Measurements from ENCODE around the gene CDKAL1.
"Not testable (repeated sequence)": the region's sequence is repeated elsewhere in the genome, so short reads cannot be mapped to it uniquely, and the experiment has no call there.

The CDKAL1 gene

GRCh38 chr6:21049572-21049971 lies 515.3 kb downstream of the CDKAL1 start:
- DNase-seq, result no peak

DNA sequence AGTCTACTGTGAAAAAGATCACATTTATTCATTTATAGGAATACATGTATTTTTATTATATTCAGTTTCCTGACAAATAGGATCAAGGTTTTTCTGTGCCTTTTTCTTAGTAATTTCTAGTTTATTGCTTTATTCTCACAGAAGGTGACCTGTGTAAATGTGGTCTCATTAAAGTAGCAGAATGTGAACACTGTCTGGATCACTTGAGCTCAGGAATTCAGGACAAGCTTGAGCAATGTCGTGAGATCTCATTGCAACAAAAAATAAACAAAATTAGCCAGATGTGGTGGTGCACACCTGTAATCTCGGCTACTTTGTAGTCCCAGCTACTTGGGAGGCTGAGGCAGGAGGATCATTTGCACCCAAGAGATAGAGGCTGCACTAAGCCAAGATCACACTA lies 516.7 kb downstream of the CDKAL1 start:
- DNase-seq, result no peak

GRCh38 chr6:21051777-21052176 lies 517.5 kb downstream of the CDKAL1 start:
- DNase-seq, result no peak

- DNase-seq, result no peak
Observed at GRCh38 chr6:21053612-21054011, 519.4 kb downstream of the CDKAL1 start.

GRCh38 chr6:21055480-21055879 lies 521.2 kb downstream of the CDKAL1 start:
- not testable (repeated sequence) for DNase-seq

- no peak for DNase-seq
Observed at GRCh38 chr6:21061892-21062291, 527.6 kb downstream of the CDKAL1 start.

DNA sequence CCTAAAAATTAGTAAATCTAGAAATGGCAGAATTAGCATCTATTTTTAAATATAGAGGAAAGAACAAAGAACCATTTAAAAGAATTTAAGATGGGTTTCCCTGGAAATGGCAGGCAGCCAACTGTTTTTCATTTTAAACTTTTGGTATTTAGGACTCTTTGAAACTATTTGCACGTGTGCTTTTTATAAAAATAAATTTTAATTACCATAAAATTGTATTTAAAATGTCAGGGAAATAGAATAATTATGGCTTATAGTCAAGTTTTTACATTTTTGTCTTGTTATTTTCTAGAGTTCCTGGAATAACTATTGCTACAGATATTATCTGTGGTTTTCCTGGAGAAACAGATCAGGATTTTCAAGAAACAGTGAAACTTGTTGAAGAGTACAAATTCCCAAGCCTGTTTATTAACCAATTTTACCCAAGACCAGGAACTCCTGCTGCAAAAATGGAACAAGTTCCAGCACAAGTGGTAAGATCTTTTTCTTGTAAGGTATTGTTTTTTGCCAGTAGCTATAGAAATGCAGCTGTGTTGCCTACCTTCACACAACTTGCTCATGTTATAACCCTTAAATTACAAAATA lies 530.6 kb downstream of the CDKAL1 start:
- DNase-seq, result no peak

GRCh38 chr6:21067521-21067920 lies 533.3 kb downstream of the CDKAL1 start:
- DNase-seq, result no peak

- no peak for DNase-seq
Observed at GRCh38 chr6:21070620-21071019, 536.4 kb downstream of the CDKAL1 start.

- no peak for DNase-seq
Observed at GRCh38 chr6:21071780-21072468, 537.7 kb downstream of the CDKAL1 start.

DNA sequence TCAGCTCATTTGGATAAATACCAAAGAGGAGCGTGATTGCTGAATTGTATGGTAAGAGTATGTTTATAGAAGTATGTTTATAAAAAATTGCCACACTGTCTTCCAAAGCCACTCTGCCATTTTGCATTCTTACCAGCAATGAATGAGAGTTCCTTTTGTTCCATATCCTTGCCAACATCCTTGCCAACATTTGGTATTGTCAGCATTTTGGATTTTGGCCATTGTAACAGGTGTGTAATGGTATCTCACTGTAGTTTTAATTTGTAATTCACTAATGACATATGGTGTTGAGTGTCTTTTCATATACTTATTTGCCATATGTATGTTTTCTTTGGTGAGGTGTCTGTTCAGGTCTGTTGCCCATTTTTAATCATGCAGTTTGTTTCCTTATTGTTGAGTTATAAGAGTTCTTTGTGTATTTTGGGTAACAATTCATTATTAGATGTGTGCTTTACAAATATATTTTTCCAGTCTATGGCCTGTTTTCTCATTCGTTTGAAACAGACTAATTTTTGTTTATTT lies 539.1 kb downstream of the CDKAL1 start:
- no peak for DNase-seq

DNA sequence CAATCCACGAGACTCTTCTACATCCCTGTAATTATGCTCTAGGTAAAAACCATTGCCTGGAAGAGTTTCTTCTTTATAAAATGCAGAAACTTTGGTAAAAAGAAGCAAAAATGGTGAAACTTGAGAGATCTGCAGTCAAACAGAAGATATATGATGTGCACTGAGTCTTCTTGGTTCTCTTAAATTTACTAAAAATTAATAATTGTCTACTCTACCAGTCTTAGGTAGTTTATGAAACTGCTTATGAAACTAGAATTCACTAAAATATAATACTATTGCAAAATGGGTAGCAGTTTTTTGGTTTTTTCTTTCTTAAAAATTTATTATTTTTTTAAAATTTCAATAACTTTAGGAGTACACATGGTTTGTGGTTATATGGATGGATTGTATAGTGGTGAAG lies 540.2 kb downstream of the CDKAL1 start:
- DNase-seq, result no peak

DNA sequence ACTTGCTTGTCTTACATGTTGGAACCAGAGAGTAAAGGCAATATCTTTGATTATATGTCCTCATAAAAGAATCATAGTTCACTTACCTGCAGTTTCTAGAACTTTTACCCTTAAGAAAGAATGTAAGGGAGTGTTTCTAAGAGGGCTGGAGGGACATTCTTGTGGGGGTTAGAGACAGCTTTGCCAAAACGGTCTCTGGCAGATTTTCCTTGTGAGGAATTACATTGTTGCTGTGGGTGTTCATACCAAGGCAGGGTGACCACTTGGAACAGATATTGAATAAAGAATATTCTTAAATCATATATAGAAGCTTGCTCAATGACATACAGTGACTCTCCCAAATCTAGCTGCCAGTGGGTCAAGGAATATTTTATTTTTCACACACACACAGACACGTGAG lies 541.7 kb downstream of the CDKAL1 start:
- no peak for DNase-seq

DNA sequence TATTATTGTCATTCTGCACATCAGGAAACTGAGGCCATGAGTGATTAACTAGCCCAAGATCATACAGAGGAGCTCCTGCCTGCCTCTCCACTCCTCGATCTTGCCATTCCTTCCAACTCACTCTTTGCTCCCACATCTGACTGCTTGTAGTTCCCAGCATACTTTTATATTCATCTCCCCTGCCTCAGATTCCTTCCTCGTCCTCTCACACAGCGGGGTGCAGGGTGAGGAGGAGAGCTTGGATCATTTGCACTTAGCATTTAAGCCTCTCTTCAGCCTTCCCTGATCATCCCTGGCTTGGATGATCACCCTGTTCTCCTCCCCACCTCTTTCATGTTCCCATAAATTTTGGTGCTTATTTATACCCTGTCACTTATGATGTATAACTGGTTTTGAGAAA lies 544.2 kb downstream of the CDKAL1 start:
- DNase-seq, result no peak

DNA sequence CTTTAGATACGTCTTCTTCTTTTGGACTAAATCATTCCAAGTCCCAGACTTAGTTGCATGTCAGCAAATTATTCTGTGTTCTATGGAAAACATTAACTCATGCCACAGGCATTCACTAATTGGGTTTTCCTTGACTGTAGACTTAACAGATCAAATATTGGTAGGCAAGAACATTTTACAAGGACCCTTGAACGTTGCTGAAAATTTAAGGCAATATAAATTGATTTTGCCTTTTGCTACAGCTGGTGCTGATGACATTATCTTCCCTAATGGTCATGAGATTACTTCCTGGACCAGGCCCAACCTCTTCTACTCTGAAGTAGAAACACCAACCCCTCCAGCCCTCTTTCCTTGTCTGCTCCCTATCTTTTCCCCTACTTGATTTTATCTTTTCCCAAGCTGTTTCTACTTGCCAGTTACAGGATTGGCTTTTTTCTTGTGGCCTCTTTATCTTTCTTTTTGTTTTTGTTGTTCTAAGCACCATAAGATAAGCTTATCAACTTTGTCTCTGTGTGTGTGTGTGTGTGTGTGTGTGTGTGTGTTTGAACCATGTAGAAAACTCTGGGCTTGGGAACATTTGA lies 545.3 kb downstream of the CDKAL1 start:
- no peak for DNase-seq

DNA sequence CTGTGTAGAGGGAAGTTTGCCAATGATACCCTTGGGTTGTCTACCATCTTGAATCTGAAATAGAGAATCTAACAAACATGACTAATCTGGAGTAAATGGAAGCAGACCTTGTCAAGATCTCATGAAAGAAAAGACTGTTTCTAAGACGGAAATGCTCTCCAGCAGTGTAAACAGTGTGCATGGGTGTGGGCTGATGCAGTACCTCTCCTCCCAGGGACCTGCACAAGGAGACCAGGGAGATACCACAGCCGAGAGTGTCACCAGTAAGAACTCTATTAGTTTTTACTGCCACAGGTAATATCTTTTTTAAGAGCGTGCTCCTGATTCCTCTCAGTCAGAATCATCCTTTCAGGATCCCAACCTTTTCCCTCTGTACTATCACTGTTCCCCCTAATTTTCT lies 546.0 kb downstream of the CDKAL1 start:
- no peak for DNase-seq

GRCh38 chr6:21082091-21082490 lies 547.8 kb downstream of the CDKAL1 start:
- DNase-seq, result no peak

DNA sequence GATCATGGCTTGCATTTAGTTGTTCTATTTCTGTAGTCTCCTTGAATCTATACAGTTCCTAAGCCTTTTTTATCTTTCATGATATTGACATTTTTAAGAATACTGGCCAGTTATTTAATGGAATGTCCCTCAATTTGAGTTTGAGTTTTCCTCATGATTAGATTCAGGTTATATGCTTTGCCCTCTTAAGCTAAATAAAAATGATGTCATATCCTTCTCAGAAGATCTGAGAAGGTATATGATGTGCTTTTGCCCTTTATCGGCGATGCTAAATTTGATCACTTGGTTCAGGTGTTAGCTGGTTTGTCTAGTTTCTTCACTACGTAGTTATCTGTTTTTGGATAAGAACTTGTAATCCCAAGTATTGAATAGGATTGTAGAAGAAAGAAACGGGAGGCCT lies 549.5 kb downstream of the CDKAL1 start:
- no peak for DNase-seq

GRCh38 chr6:21084656-21085055 lies 550.4 kb downstream of the CDKAL1 start:
- no peak for DNase-seq

- DNase-seq, result no peak
Observed at GRCh38 chr6:21085211-21085610, 551.0 kb downstream of the CDKAL1 start.

DNA sequence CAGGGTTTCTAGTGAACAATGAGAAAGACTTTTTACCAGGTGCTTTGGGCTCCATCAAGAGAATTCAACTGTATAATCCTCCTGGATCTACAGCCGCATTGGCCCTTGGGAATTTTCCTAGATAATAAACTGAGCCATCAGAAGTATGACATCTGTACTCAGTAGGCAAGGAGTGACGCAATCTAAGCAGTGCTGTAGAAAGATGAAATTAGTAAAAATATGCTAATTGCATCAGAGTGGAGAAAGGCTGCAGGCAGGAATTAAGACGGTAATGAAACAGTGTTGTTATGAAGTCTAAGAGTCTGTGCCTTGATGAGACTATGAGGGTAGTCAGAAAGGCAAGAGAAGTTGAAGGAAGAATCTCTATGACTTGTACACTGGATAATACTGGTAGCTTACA lies 551.4 kb downstream of the CDKAL1 start:
- no peak for DNase-seq

- DNase-seq, result no peak
Observed at GRCh38 chr6:21087188-21087587, 552.9 kb downstream of the CDKAL1 start.

DNA sequence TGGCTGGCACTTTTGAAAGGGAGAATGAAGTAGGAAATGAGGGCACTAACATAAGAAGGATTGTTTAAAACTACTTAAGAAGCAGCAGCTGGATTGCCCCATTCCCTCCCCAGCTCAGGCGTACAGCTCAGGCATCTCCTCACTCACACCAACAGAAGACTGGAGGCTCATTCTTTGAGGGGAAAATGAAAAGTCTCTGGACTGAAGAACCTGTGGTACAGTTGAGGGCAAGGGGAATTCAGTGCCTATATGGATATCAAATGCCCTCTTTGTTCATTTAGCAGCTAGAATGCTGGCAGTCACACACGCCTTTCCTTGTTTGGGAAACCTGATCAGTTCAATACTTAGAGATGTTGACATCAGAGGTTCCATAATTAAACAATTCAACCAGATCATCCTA lies 557.2 kb downstream of the CDKAL1 start:
- no peak for DNase-seq

DNA sequence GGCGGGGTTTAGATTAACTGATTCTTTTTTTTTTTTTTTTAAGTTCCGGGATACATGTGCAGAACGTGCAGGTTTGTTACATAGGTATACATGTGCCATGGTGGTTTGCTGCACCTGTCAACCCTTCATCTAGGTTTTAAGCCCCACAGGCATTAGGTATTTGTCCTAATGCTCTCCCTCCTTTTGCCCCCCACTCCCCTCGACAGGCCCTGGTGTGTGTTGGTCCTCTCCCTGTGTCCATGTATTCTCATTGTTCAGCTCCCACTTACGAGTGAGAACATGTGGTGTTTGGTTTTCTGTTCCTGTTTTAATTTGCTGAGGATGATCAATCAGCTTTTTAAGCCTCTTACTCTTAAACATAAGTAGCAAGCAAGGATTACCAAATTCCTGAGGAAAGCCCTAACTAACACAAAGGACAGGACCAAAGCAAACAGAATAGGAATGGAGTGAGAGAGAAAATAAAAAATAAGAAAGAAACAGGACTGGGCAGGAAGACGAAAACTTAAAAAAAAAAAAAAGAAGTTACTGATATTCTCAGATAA lies 558.0 kb downstream of the CDKAL1 start:
- DNase-seq, result not testable (repeated sequence)
